Globus pallidus (tissue), 1 donor: ENCODE data around the gene SLC13A4.
A peak's percentile ranks its signal among the peaks of the same experiment; 100 is the strongest.
"Not testable (repeated sequence)": the region's sequence is repeated elsewhere in the genome, so short reads cannot be mapped to it uniquely, and the experiment has no call there.

ENCODE experiments used
- DNase-seq: peaks from one replicate; pipeline ENCODE4 v3.0.0-alpha.2; 2015; ENCODE audit warnings: low spot score

The SLC13A4 gene

DNA sequence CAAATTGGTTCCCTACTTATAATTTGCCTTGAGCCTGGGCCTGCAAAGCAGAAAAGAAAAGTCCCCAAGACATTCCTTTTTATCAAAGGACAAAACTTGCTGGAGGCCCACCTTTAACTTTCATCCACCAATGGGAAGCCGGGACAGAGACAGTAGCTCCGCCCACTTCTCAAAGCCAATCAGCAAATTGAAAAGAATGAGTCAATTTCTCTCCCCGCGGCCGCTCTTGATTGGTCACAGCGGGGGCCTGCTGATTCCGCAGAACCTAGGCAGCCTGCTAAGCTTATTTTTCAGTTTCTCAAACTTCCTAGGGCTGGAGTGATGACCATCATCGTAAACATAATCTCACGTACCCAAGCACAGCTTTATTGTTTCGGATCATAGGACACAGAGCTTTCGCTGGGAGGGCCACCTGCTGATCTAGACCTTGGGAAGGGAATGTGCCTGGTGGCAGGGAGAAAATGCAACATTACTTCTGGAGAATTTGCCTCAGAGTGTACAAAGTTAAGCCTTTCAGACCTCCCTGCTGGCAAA lies at the start of gene SLC13A4:
SLC13A4 (minus strand) TSS at position 51 of the 534 bp plus-strand sequence. CDS start 690 bp downstream, outside the sequence.
- no peak for DNase-seq

- not testable (repeated sequence) for DNase-seq
These were observed 47.9 kb upstream of the SLC13A4 start for GRCh38 chr7:135775915-135776314.

GRCh38 chr7:135775230-135775629 lies 47.2 kb upstream of the SLC13A4 start:
- no peak for DNase-seq

GRCh38 chr7:135774284-135774683 lies 46.3 kb upstream of the SLC13A4 start:
- DNase-seq: no peak

GRCh38 chr7:135773464-135773863 lies 45.5 kb upstream of the SLC13A4 start:
- DNase-seq: no peak

DNA sequence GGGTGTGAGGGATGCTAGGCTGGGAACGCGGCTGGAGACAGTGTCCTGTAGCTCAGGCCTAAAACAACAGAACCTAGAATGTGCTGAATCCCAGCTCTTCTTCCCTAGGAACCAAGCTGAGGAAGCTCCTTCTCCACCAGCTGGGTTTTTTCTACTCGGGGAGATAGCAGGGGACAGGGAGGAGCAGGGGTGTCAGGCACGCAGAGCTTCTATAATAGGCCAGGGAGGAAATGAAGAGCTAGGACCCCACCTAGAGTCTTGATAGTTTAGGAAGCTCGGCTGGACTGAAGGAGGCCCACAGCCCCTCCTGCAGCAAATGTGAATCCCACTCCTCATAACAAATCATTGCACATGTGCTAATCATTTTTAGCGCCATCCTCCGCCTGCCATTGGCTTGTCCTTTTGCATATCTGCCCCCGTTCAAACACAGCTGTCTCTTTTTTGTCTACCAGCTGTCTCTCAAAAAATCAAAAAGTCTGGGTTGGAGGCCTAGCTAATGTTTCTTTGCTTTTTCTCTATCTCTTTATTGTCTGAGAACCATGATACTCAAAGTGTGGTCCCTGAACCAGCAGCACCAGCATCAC lies 44.7 kb upstream of the SLC13A4 start:
- no peak for DNase-seq

DNA sequence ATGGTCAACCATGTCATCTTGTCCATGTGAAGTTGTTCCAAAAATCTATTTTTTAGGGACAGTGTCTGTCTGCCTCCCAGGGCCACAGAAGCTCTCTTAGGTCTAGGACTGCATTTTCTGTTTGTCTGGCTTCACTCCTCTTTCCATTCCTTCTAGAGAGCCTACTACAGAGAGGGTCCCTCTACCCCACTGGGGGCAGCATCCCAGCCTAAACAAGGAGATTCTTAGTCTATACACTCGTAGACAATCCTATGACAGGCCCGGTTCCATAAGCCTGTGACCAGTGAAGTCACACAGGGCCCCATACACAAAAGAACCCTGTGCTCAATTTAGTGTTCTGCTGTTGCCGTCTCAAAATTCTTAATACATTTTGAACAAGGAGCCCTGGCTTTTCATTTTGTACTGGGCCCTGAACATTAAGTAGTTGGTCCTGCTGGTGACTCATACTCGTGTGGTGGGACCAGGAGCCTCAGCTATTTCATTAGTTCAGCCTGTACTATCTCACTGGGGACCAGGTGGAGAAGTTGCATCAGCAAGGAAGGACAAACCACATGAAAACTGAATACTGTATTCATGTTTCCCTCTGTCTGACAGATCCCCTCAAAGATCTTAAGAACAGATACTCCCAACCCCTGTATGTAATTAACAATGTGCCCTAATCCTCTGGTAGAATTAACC lies 44.1 kb upstream of the SLC13A4 start:
- DNase-seq: no peak

DNA sequence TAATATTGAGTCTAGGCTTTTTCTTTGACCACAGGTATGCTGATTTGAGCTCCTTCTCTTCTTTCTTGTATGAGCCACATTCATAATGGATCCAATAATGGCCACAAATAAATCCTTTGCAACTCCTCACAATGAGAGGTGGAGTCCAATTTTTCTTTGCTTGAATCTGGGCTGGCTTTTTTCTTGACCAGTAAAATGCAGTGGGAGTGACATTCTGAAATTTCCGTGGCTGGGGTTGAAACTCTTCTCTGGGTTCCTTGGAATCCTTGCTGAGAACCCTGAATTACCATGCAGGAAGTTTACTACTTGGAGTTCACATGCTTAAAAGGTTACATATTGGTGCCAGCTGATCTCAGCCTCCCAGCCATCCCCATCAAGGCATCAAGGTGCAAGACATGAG lies 43.1 kb upstream of the SLC13A4 start:
- DNase-seq: no peak

GRCh38 chr7:135770139-135770710 lies 42.2 kb upstream of the SLC13A4 start:
- no peak for DNase-seq

- peak; percentile 54 for DNase-seq
These were observed 41.2 kb upstream of the SLC13A4 start for GRCh38 chr7:135769005-135769802.

- no peak for DNase-seq
These were observed 40.5 kb upstream of the SLC13A4 start for GRCh38 chr7:135768467-135768866.

DNA sequence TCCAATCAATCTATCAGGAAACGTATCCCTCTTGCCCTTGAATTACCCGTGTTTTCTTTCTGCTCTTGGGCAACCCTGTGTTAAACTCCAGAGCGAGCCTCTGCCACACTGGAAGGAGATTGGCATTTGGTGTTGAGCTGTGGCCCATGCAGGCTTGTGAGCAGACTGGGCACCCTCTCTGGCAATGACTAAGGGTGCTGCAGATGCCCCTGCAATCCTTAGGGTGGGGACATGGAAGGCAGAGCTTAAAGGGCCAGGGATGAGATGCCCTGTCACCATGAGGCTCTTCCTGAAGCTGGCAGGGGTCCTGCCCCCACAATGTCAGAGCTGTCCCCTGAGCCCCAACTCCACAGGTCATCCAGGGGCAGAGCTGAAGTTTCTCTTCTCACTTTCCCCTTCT lies 40.1 kb upstream of the SLC13A4 start:
- no peak for DNase-seq

GRCh38 chr7:135763261-135763660 lies 35.3 kb upstream of the SLC13A4 start:
- no peak for DNase-seq

- DNase-seq: no peak
These were observed 33.9 kb upstream of the SLC13A4 start for GRCh38 chr7:135761751-135762488.

- no peak for DNase-seq
These were observed 31.5 kb upstream of the SLC13A4 start for GRCh38 chr7:135759532-135759931.

DNA sequence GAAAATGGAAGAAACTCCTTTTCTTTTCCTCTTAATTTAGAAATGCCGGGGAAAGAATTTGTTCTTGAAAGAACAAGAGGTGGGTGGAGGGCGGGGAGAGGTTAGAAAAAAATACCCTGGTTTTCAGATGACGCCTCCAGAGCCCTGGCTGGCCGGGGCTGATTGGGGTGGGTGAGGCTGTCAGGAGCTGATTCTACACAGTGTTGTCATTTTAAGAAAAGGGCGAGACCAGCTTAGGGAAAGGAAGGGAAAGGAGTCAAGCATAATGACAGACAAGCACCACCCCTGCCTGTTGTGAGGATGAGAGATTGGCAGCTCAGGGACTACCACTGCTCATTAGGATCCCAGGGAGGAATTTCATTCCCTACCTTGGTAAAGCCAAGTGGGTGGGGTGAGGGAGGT lies 30.5 kb upstream of the SLC13A4 start:
- DNase-seq: no peak

DNA sequence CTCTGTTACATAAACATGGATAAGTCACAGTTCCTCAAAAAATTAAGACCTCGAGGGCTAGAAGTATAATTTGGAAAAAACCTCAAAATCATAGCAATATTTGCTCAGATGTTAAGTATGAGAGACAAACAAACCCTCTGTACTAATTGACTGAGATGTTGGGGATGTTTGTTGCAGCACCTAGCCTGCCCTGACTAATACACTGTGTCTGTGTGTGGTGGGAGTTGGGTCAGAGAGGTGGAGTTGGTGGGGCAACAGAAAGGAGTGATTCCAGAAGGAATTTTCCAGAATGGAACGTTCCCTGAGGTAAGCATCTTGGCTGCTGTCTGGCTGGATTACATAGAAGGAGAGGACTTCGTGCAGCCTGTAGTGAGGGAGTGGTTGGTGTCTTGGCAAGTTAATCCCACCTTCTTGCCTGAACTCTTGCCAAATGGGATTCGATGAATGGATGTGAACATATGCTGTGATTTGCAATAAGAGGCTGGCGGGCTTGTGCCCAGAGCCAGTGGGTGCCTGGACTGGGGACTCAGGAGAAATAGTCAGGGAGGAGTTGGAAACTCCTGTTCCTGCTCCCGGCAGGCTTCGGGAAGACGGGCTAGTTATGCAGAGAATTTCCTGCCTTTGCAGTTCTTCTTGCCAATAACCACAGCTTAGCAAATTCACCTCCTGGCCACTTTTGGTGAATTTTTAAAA lies 29.9 kb upstream of the SLC13A4 start:
- DNase-seq: no peak

DNA sequence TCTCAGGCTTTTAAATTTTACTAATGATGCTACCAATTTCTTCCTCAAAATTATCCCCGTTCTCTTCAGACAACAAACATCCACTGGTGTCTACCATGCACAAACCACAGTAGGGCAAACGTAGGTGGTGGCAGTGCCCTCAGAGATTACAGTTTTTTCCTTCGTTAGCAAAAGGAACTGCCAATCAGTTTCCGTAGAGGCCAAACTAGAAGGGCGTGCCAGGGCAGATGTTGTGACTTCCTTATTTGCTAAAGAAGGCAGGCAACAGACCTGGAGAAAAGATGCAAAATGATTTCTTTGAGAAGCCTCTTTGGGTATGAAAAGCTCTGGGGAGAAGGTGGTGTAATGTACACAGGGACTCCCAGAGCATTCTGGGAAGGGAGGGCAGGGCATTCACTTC lies 28.2 kb upstream of the SLC13A4 start:
- no peak for DNase-seq

GRCh38 chr7:135755351-135755753 lies 27.4 kb upstream of the SLC13A4 start:
- DNase-seq: no peak

- no peak for DNase-seq
These were observed 25.8 kb upstream of the SLC13A4 start for GRCh38 chr7:135753616-135754413.
